ENCODE results near the gene PRKCD.

- TF ChIP-seq CTCF (IDR thresholded peaks at IDR 0.05) = no peak
- no peak for TF ChIP-seq POLR2A (IDR thresholded peaks at IDR 0.05)
These were observed 28.7 kb upstream of the PRKCD start for GRCh38 chr3:53132347-53132746.
